Activated gamma-delta T cell (primary cell): ENCODE data around the gene SDS.

Experiments
- DNase-seq: peaks from one replicate; lab custom pipeline; 2025; lab: John Stamatoyannopoulos, UW

The SDS gene

DNA sequence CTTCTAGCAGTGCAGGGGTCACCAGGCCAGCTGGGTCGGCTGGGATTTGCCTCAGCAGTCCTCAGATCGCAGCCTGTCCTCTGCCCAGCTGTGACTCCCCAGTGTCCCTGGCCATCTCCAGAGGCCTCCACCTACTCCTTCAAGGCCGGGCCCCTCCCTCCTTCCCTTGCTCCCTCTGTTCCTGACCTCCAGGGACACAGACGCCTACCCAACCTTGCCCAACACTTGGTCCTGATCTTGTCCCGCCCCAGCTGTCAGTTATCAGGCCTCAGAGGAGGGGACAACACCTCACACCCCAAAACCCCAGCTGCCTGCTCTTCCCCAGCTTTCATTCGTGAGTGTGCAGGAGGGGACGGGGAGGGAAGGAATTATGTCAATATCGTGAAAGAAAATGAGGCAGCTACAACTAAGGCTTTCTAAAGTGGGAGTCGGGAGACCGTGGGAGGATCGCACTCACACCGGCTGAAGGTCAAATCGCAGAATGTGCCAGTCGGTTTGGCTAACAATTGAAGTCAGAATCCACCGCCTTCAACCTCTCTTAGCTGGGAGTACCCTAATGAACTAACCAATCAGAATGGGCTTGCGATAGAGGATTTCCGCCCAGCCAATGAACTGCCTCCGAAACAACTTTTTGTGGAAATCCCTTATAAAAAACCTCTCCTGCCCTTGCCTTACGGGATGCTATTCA, 54.7 kb downstream of the SDS start:
- DNase-seq: no peak

GRCh38 chr12:113347892-113348291, 55.8 kb downstream of the SDS start:
- DNase-seq: no peak

DNA sequence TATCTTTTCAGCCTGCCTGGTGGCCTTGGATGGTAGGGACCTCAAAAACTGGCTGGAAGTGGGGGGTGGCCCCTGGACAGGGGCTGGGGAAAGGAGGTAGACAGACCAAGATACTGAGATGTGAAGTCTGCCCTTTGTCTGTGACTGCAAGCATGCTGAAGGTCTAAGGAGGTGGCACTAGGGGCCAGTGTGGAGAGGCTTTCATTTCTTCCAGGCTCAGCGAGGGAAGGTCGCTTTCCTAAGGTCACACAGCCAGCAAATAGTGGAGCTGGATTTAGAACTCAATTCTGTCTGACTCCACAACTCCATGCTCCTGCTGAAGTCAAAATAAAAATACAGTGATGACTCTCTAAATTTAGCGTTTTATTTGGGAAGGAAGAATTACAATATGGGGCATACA, 56.6 kb downstream of the SDS start:
- no peak for DNase-seq

DNA sequence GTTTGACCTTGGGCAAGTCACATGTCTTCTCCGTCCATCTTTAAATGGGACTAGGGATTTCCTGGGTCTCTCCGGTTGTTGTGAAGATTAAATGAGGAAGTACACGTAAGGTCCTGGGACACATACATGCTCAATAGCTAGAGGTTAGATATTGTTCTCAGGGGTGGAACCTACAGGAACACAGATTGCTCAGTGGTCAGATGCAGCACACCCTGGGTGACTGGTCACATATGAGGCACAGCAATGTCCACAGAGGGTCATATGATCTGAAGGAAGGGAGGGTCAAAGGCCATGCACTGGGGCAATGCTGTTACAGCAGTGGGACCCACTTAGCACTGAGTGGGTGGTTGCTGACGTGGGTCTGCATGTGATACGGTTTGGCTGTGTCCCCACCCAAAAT, 57.3 kb downstream of the SDS start:
- DNase-seq: no peak

GRCh38 chr12:113345318-113345717, 58.4 kb downstream of the SDS start:
- no peak for DNase-seq
